Chondrocyte (in vitro differentiated cells): ENCODE measurements around the gene TNFRSF21. TPM values are rescaled to one million over a fixed set of nuclear protein-coding genes. Genes with fewer than 3 reads are reported as not detected.

Experiments
- DNase-seq: peaks from one replicate; pipeline ENCODE4 v3.0.0; 2021; ENCODE audit warnings: mixed read lengths, low spot score
- H3K27ac Mint-ChIP-seq: one replicate; pipeline ENCODE4 v1.8.0; 2021; ENCODE audit warnings: mild to moderate bottlenecking, moderate library complexity, mixed read lengths; ENCODE audit not compliant: unreplicated experiment
- H3K27me3 Mint-ChIP-seq: 2 replicates; pipeline ENCODE4 v1.8.0; 2021; ENCODE audit warnings: low read depth, mixed read lengths
- H3K36me3 Mint-ChIP-seq: 2 replicates; pipeline ENCODE4 v1.8.0; 2021; ENCODE audit warnings: low read depth, mixed read lengths
- H3K4me1 Mint-ChIP-seq: 2 replicates; pipeline ENCODE4 v1.8.0; 2021; ENCODE audit warnings: low read depth, mild to moderate bottlenecking, mixed read lengths
- H3K4me3 Mint-ChIP-seq: one replicate; pipeline ENCODE4 v1.8.0; 2021; ENCODE audit warnings: mild to moderate bottlenecking, moderate library complexity, mixed read lengths; ENCODE audit not compliant: unreplicated experiment
- H3K9me3 Mint-ChIP-seq: 2 replicates; pipeline ENCODE4 v1.8.0; 2021; ENCODE audit warnings: low read depth, mixed read lengths
- CTCF ChIP-seq: fragments of 200-600 bp; sonication (generic); IDR thresholded peaks from 2 replicates; pipeline ENCODE4 v1.5.0; 2021; ENCODE audit warnings: antibody characterized with exemption, mild to moderate bottlenecking, moderate library complexity
- total RNA-seq: library from RNA; stranded (reverse); gene quantifications from 3 replicates; pipeline ENCODE4 v1.2.1, GENCODE V29; 2021

The TNFRSF21 gene
- total RNA-seq, 1 donor from 2014 or later: 23.1 TPM

- Mint-ChIP-seq H3K4me1 (peaks cover 3% of the 10 kb centered on the region), H3K4me3 (no peak overlapping the region), H3K27me3 (no peaks in the 10 kb centered on the region), H3K27ac (no peak overlapping the region), H3K9me3 (no peaks in the 10 kb centered on the region), H3K36me3 (no peaks in the 10 kb centered on the region)
- DNase-seq: no peak
- no peak for TF ChIP-seq CTCF
These were observed 106.3 kb downstream of the TNFRSF21 start for GRCh38 chr6:47203266-47203937.

- Mint-ChIP-seq H3K4me3 (no peak overlapping the region), H3K36me3 (no peaks in the 10 kb centered on the region), H3K9me3 (no peaks in the 10 kb centered on the region), H3K27ac (no peak overlapping the region), H3K27me3 (no peaks in the 10 kb centered on the region), H3K4me1 (peaks cover 3% of the 10 kb centered on the region)
- no peak for TF ChIP-seq CTCF
- no peak for DNase-seq
These were observed 107.0 kb downstream of the TNFRSF21 start for GRCh38 chr6:47202644-47203205.

- no peak for TF ChIP-seq CTCF
- no peaks in the 10 kb centered on the region for H3K36me3 Mint-ChIP-seq
- H3K9me3 Mint-ChIP-seq: no peaks in the 10 kb centered on the region
- no peak overlapping the region for H3K27ac Mint-ChIP-seq
- DNase-seq: no peak
- peaks cover 8% of the 10 kb centered on the region for H3K4me1 Mint-ChIP-seq
- H3K27me3 Mint-ChIP-seq: no peaks in the 10 kb centered on the region
- H3K4me3 Mint-ChIP-seq: no peak overlapping the region
These were observed 109.0 kb downstream of the TNFRSF21 start for GRCh38 chr6:47200536-47201334.

GRCh38 chr6:47197682-47198640 lies 111.7 kb downstream of the TNFRSF21 start:
- no peak for TF ChIP-seq CTCF
- H3K4me1 Mint-ChIP-seq: peaks cover 18% of the 10 kb centered on the region
- H3K27me3 Mint-ChIP-seq: no peaks in the 10 kb centered on the region
- no peak overlapping the region for H3K4me3 Mint-ChIP-seq
- H3K36me3 Mint-ChIP-seq: no peaks in the 10 kb centered on the region
- H3K27ac Mint-ChIP-seq: no peak overlapping the region
- no peaks in the 10 kb centered on the region for H3K9me3 Mint-ChIP-seq
- DNase-seq: no peak
